GM12878 (cell line): Measurements from ENCODE around the gene RAB2B. TPM values are rescaled to one million over a fixed set of nuclear protein-coding genes. Genes with fewer than 3 reads are reported as not detected.

Source experiments
- ATAC-seq: fragments of 200-7000 bp; cut with Tn5 transposase; 3 replicates; pipeline ENCODE4 v1.9.1; 2020; ENCODE audit warnings: mild to moderate bottlenecking, moderate library complexity
- BruUV-seq: library from RNA; stranded (reverse); fragments of 400-500 nt; replicated peaks from 2 replicates; lab custom pipeline; 2021; lab: Mats Ljungman, UMichigan
- CTCF ChIA-PET: fragments of 300-600 bp; sonication (Branson Sonifier 250); formaldehyde crosslinking; extraction: SDS; loops from one replicate; lab custom pipeline; 2021; ENCODE audit warnings: inconsistent platforms; lab: Yijun Ruan, JAX
- POLR2A ChIA-PET: fragments of 350-600 bp; formaldehyde crosslinking; extraction: SDS; loops from one replicate; lab custom pipeline; 2021; ENCODE audit warnings: inconsistent platforms; lab: Charles Lee
- RAD21 ChIA-PET: fragments of 300-600 bp; sonication (Branson Sonifier 250); formaldehyde crosslinking; loops from one replicate; lab custom pipeline; 2023; ENCODE audit warnings: antibody characterized with exemption; ENCODE audit not compliant: unreplicated experiment; lab: Charles Lee
- SMC1A ChIA-PET: fragments of 300-600 bp; sonication (Branson Sonifier 250); formaldehyde crosslinking; loops from one replicate; lab custom pipeline; 2023; ENCODE audit not compliant: unreplicated experiment, uncharacterized antibody; lab: Charles Lee
- DNase-seq: peaks from one replicate; pipeline ENCODE4 v3.0.0-alpha.2; 2011; ENCODE audit warnings: low read depth, low spot score
- FAIRE-seq: peaks from 3 replicates; lab custom pipeline; 2011; peaks lifted over from hg19 to GRCh38; lab: Jason Lieb, UNC
- H2AFZ ChIP-seq: 2 replicates; pipeline ENCODE4 v1.6.0; 2011; ENCODE audit warnings: low read depth, low read length, control low read depth; ENCODE audit not compliant: control insufficient read depth
- H3K27ac ChIP-seq: 2 replicates; pipeline ENCODE4 v1.5.1; 2011; ENCODE audit warnings: control low read depth; ENCODE audit not compliant: control insufficient read depth, insufficient read depth
- H3K27me3 ChIP-seq, 2 experiments: replicated peaks in 1 of 2; 2 replicates each; pipeline versions ENCODE4 v1.6.0 to v1.6.1; 2011; ENCODE audit warnings: low read length in 1 of 2; ENCODE audit not compliant: control insufficient read depth in 2 of 2, insufficient read depth in 2 of 2
- H3K36me3 ChIP-seq, 2 experiments: 2 replicates each; pipeline ENCODE4 v1.5.1; 2011; ENCODE audit warnings: low read length in 1 of 2; ENCODE audit not compliant: control insufficient read depth in 2 of 2, insufficient read depth in 2 of 2
- H3K4me1 ChIP-seq: 2 replicates; pipeline ENCODE4 v1.6.1; 2011; ENCODE audit warnings: mild to moderate bottlenecking, low read length, moderate library complexity, mixed read lengths; ENCODE audit not compliant: control insufficient read depth, insufficient read depth
- H3K4me2 ChIP-seq: 2 replicates; pipeline ENCODE4 v1.6.0; 2011; ENCODE audit warnings: control low read depth; ENCODE audit not compliant: control insufficient read depth, insufficient read depth
- H3K4me3 ChIP-seq: fragments of 200-600 bp; sonication (generic); 2 replicates; pipeline ENCODE4 v1.5.1; 2016
- H3K79me2 ChIP-seq: 2 replicates; pipeline ENCODE4 v1.6.0; 2011; ENCODE audit warnings: low read length; ENCODE audit not compliant: control insufficient read depth, insufficient read depth
- H3K9ac ChIP-seq: 2 replicates; pipeline ENCODE4 v1.8.0; 2011; ENCODE audit warnings: low read length, control low read depth, mixed read lengths; ENCODE audit not compliant: control insufficient read depth, insufficient read depth
- H3K9me3 ChIP-seq: replicated peaks from 3 replicates; pipeline ENCODE4 v1.5.1; 2011; ENCODE audit warnings: mild to moderate bottlenecking, low read length; ENCODE audit not compliant: control insufficient read depth, insufficient read depth
- H4K20me1 ChIP-seq: 2 replicates; pipeline ENCODE4 v1.6.0; 2011; ENCODE audit not compliant: control insufficient read depth, insufficient read depth
- EGR1 ChIP-seq, 2 experiments: IDR thresholded peaks; 1 replicate in 1 of 2; 2 replicates in 1 of 2; pipeline ENCODE4 v1.6.1; 2011 to 2012; ENCODE audit warnings: low read depth in 2 of 2, low read length in 2 of 2, borderline replicate concordance in 1 of 2, mild to moderate bottlenecking in 1 of 2, moderate library complexity in 1 of 2
- JUNB ChIP-seq: IDR thresholded peaks from 2 replicates; pipeline ENCODE4 v1.6.1; 2016; ENCODE audit warnings: antibody characterized with exemption, mild to moderate bottlenecking
- MEF2B ChIP-seq: fragments of 450-650 bp; IDR thresholded peaks from 2 replicates; pipeline ENCODE4 v1.6.1; 2018; ENCODE audit warnings: mild to moderate bottlenecking, moderate library complexity; ENCODE audit not compliant: partially characterized antibody, poor library complexity, severe bottlenecking
- MTA2 ChIP-seq: fragments of 450-650 bp; IDR thresholded peaks from 2 replicates; pipeline ENCODE4 v1.6.1; 2016; ENCODE audit warnings: low read depth, mild to moderate bottlenecking, moderate library complexity
- NFIC ChIP-seq: IDR thresholded peaks from 2 replicates; pipeline ENCODE4 v1.6.1; 2012; ENCODE audit warnings: low read depth, mild to moderate bottlenecking, inconsistent platforms, low read length, moderate library complexity
- NKRF ChIP-seq: fragments of 450-650 bp; conservative IDR thresholded peaks from 2 replicates; pipeline ENCODE4 v1.6.1; 2017; ENCODE audit warnings: mild to moderate bottlenecking, moderate library complexity
- POLR2AphosphoS5 ChIP-seq: IDR thresholded peaks from 2 replicates; pipeline ENCODE4 v1.6.1; 2011; ENCODE audit warnings: mild to moderate bottlenecking, low read length, inconsistent platforms
- SKIL ChIP-seq: fragments of 450-650 bp; IDR thresholded peaks from 2 replicates; pipeline ENCODE4 v1.6.1; 2017; ENCODE audit warnings: mild to moderate bottlenecking, low read depth, inconsistent platforms; ENCODE audit not compliant: poor library complexity, severe bottlenecking
- TAF1 ChIP-seq: IDR thresholded peaks from 2 replicates; pipeline ENCODE4 v1.6.1; 2011; ENCODE audit warnings: mild to moderate bottlenecking, low read depth, low read length, borderline replicate concordance
- ZNF384 ChIP-seq: IDR thresholded peaks from 2 replicates; pipeline ENCODE4 v1.6.1; 2012; ENCODE audit warnings: low read depth, mild to moderate bottlenecking, low read length, improper control_type of control experiment, borderline replicate concordance
- ZNF622 ChIP-seq: fragments of 450-650 bp; IDR thresholded peaks from 2 replicates; pipeline ENCODE4 v1.6.1; 2017; ENCODE audit warnings: mild to moderate bottlenecking, inconsistent platforms
- WGBS: methylation state at CpG from one replicate; pipeline ENCODE4 v1.1.6; 2016; ENCODE audit warnings: low lambda C conversion rate; ENCODE audit not compliant: insufficient replicate concordance, insufficient coverage; ENCODE audit errors: missing lambda C conversion rate; 5-methylcytosine and 5-hydroxymethylcytosine counted together
- in situ Hi-C: fragments of 300-500 bp; cut with MboI; formaldehyde crosslinking; loops from 9 replicates; pipeline ENCODE4 v1.14.3; 2018; ENCODE audit warnings: mixed read lengths
- intact Hi-C: fragments of 100-400 bp; cut with micrococcal nuclease; formaldehyde crosslinking; loops from one replicate; pipeline ENCODE4 v1.14.2; 2022; ENCODE audit not compliant: unreplicated experiment
- polyA plus RNA-seq, 11 experiments: library from polyadenylated mRNA; depleted of rRNA in 4 of 11; unstranded in 6 of 11; stranded (reverse) in 5 of 11; fragments of >200 nt; fragmentation: Nextera tagmentation in 4 of 11; fragmentation: Illumina TruSeq in 1 of 11; extraction: Ambion mirVana in 4 of 11; extraction: Trizol in 1 of 11; gene quantifications; 1 replicate in 1 of 11; 2 replicates in 10 of 11; pipeline versions ENCODE4 v1.2.1 to v1.2.3, GENCODE V29; 2011 to 2016; ENCODE audit warnings: inconsistent platforms in 2 of 11, missing spikeins in 2 of 11, low read depth in 1 of 11
- total RNA-seq, 4 experiments: library from RNA; depleted of rRNA in 3 of 4; stranded (reverse); fragments of >200 nt in 3 of 4; fragmentation: Illumina TruSeq in 1 of 4; extraction: Trizol in 1 of 4; gene quantifications; 2 replicates each; pipeline versions ENCODE4 v1.2.1 to v1.2.3, GENCODE V29; 2013 to 2021

The RAB2B gene
- total and polyA plus RNA-seq, 10 of the 15 experiments (the other 5 are each of a cell fraction or from before 2014, with no cell fraction given), result 5.6 to 45.1 (median 12.5) TPM

- no peak overlapping the region for H3K4me3 ChIP-seq
- FAIRE-seq, result no peak
- in situ Hi-C loops, result no loop called here
- H4K20me1 ChIP-seq, result no peaks in the 10 kb centered on the region
- no peak for ATAC-seq
- H3K36me3 ChIP-seq, result peaks cover 4 to 14% of the 10 kb centered on the region in 2 experiments; a peak in 3 of 4 replicates
- no peak for DNase-seq
- H3K27me3 ChIP-seq, result no peaks in the 10 kb centered on the region
- RAD21 ChIA-PET, result no interaction called here
- no peaks in the 10 kb centered on the region for H3K9me3 ChIP-seq
- peaks cover 10% of the 10 kb centered on the region for H3K4me1 ChIP-seq
- intact Hi-C loops, result no loop called here
- POLR2A ChIA-PET, result interaction anchor here (1.0 kb wide), 1 partner anchor 50 kb away, joined by 4 read pairs; no protein-coding TSS in a partner anchor
- SMC1A ChIA-PET, result no interaction called here
- H3K9ac ChIP-seq, result no peak overlapping the region
- no peak overlapping the region for H3K4me2 ChIP-seq
- no peak overlapping the region for H3K27ac ChIP-seq
- no peak overlapping the region for H2AFZ ChIP-seq
- 100% methylated on average over 2 of the region's 2 CpGs for WGBS
- CTCF ChIA-PET, result no interaction called here
- no peak for TF ChIP-seq JUNB
- TF ChIP-seq, all 136 proteins: peak for 0
- no TSS peak for BruUV-seq
- H3K79me2 ChIP-seq, result peaks cover 61% of the 10 kb centered on the region
These were observed 29.8 kb upstream of the RAB2B start for GRCh38 chr14:21506557-21506956.

- Histone ChIP-seq H3K4me1 (peaks cover 10% of the 10 kb centered on the region), H3K4me2 (peak overlapping the region; percentile 63), H4K20me1 (no peaks in the 10 kb centered on the region), H3K27ac (peak overlapping the region; percentile 54), H3K36me3 (peaks cover 9 to 22% of the 10 kb centered on the region in 2 experiments), H3K79me2 (peaks cover 50% of the 10 kb centered on the region), H3K9ac (no peak overlapping the region), H3K9me3 (no peaks in the 10 kb centered on the region), H3K4me3 (peak overlapping the region; percentile 33; the same call in 1 of the 2 replicates), H3K27me3 (no peaks in the 10 kb centered on the region), H2AFZ (no peak overlapping the region)
- DNase-seq, result peak; percentile 46
- ChIA-PET CTCF (interaction anchor here (1.0 kb wide), 2 partner anchors 21 to 50 kb away, joined by 4 read pairs; partner anchors contain the start of gene SALL2), RAD21 (interaction anchor here (1.6 to 1.8 kb wide), 2 partner anchors 21 to 52 kb away, joined by 6 to 11 read pairs; partner anchors contain the start of gene SALL2), SMC1A (interaction anchor here (1.0 kb wide), 2 partner anchors 21 to 50 kb away, joined by 4 to 5 read pairs; partner anchors contain the start of genes CHD8 and SALL2), POLR2A (interaction anchor here (0.8 to 1.7 kb wide), 3 partner anchors 21 to 33 kb away, joined by 3 to 12 read pairs (median 5); partner anchors contain the start of gene SALL2)
- intact Hi-C loops, result no loop called here
- peak; percentile 70 for FAIRE-seq
- peak; percentile 85 for ATAC-seq
- BruUV-seq, result no TSS peak
- in situ Hi-C loops, result no loop called here
- no peak for TF ChIP-seq NKRF
- peak; percentile 58; the same call in 1 of the 2 replicates for TF ChIP-seq MTA2
- TF ChIP-seq ZNF622, result no peak
- 0 out of 2 replicates have a peak, but pooled peaks have one; percentile 39 for TF ChIP-seq ZNF384
- peak; percentile 33 for TF ChIP-seq SKIL
- TF ChIP-seq EGR1 (IDR thresholded peaks at IDR 0.05; ENCODE audit: borderline replicate concordance in 1 of 2, low read depth in 2 of 2, low read length in 2 of 2), result no peak
- no peak for TF ChIP-seq POLR2AphosphoS5
- TF ChIP-seq TAF1, result no peak
- peak; percentile 20 for TF ChIP-seq MEF2B
- no peak for TF ChIP-seq NFIC
These were observed 28.3 kb upstream of the RAB2B start for GRCh38 chr14:21505012-21505553.
